K562 (cell line): Measurements from ENCODE around the gene NRSN2. TPM values are rescaled to one million over a fixed set of nuclear protein-coding genes. Genes with fewer than 3 reads are reported as not detected.

Source experiments
- ATAC-seq: fragments of 200-7000 bp; cut with Tn5 transposase; 3 replicates; pipeline ENCODE4 v1.9.1; 2020; ENCODE audit warnings: moderate library complexity
- BruUV-seq: library from RNA; stranded (reverse); fragments of 400-500 nt; replicated peaks from 2 replicates; lab custom pipeline; 2021; lab: Mats Ljungman, UMichigan
- CTCF ChIA-PET: fragments of 300-600 bp; formaldehyde crosslinking; extraction: SDS; loops from one replicate; lab custom pipeline; 2021; ENCODE audit warnings: low intra/inter-chr PET ratio; lab: Yijun Ruan, JAX
- POLR2A ChIA-PET: fragments of 300-600, 350-650 bp; sonication (Branson Sonifier 250); formaldehyde crosslinking; extraction: SDS; loops from one replicate; lab custom pipeline; 2021; ENCODE audit warnings: antibody characterized with exemption, inconsistent platforms; lab: Yijun Ruan, JAX
- DNase-seq, 4 experiments: peaks; one replicate each; pipeline versions ENCODE4 v3.0.0 to v3.0.0-alpha.2; 2011 to 2018; ENCODE audit warnings: low spot score in 3 of 4, mixed read lengths in 3 of 4; ENCODE audit errors: extremely low read depth in 1 of 4
- FAIRE-seq: peaks from 2 replicates; lab custom pipeline; 2011; peaks lifted over from hg19 to GRCh38; lab: Jason Lieb, UNC
- H2AFZ ChIP-seq: 2 replicates; pipeline ENCODE4 v1.6.0; 2011; ENCODE audit warnings: low read depth, low read length, control low read depth, inconsistent platforms
- H3K27ac ChIP-seq: fragments of 200-600 bp; 3 replicates; pipeline ENCODE4 v1.8.0; 2011; ENCODE audit warnings: low read depth, mild to moderate bottlenecking, control low read depth, inconsistent platforms, low read length, moderate library complexity, mixed read lengths; ENCODE audit errors: extremely low read depth
- H3K27me3 ChIP-seq, 2 experiments: fragments of 300-600 bp in 1 of 2; 2 replicates in 1 of 2; 3 replicates in 1 of 2; pipeline versions ENCODE4 v1.6.0 to v1.8.0; 2011; ENCODE audit warnings: inconsistent platforms in 2 of 2, low read length in 2 of 2, mild to moderate bottlenecking in 1 of 2, mixed read lengths in 1 of 2, moderate library complexity in 1 of 2; ENCODE audit not compliant: control insufficient read depth in 2 of 2, insufficient read depth in 2 of 2
- H3K36me3 ChIP-seq: fragments of 300-600 bp; 3 replicates; pipeline ENCODE4 v1.8.0; 2011; ENCODE audit warnings: mild to moderate bottlenecking, low read length, inconsistent platforms; ENCODE audit not compliant: control insufficient read depth, insufficient read depth
- H3K4me1 ChIP-seq, 2 experiments: fragments of 200-600 bp in 1 of 2; replicated peaks in 1 of 2; 2 replicates in 1 of 2; 3 replicates in 1 of 2; pipeline versions ENCODE4 v1.5.1 to v1.8.0; 2011; ENCODE audit warnings: inconsistent platforms in 2 of 2, low read length in 2 of 2, mild to moderate bottlenecking in 1 of 2, mixed read lengths in 1 of 2, moderate library complexity in 1 of 2; ENCODE audit not compliant: control insufficient read depth in 2 of 2, insufficient read depth in 2 of 2
- H3K4me2 ChIP-seq: 2 replicates; pipeline ENCODE4 v1.6.1; 2011; ENCODE audit warnings: low read length, control low read depth, inconsistent platforms, mixed read lengths; ENCODE audit not compliant: insufficient read depth
- H3K4me3 ChIP-seq: fragments of 200-600 bp; sonication (generic), shearing (Covaris generic); 2 replicates; pipeline ENCODE4 v1.5.1; 2016; ENCODE audit warnings: control low read depth, inconsistent platforms
- H3K79me2 ChIP-seq: fragments of 200-600 bp; 3 replicates; pipeline ENCODE4 v1.8.0; 2011; ENCODE audit warnings: low read length, inconsistent platforms; ENCODE audit not compliant: control insufficient read depth, insufficient read depth
- H3K9ac ChIP-seq, 2 experiments: 2 replicates each; pipeline versions ENCODE4 v1.6.0 to v1.6.1; 2011; ENCODE audit warnings: low read depth in 2 of 2, low read length in 2 of 2, control low read depth in 1 of 2, inconsistent platforms in 1 of 2, mild to moderate bottlenecking in 1 of 2, mixed read lengths in 1 of 2; ENCODE audit not compliant: insufficient read depth in 1 of 2
- H3K9me1 ChIP-seq: one replicate; pipeline ENCODE4 v1.6.0; 2011; ENCODE audit warnings: inconsistent platforms, mild to moderate bottlenecking, low read length, moderate library complexity; ENCODE audit not compliant: control insufficient read depth, insufficient read depth
- H3K9me3 ChIP-seq: replicated peaks from 2 replicates; pipeline ENCODE4 v1.5.1; 2011; ENCODE audit warnings: low read depth, low read length, inconsistent platforms; ENCODE audit not compliant: control insufficient read depth, insufficient read depth
- H4K20me1 ChIP-seq: replicated peaks from 2 replicates; pipeline ENCODE4 v1.6.1; 2011; ENCODE audit warnings: low read length, inconsistent platforms, mixed read lengths; ENCODE audit not compliant: control insufficient read depth, insufficient read depth
- EHMT2 ChIP-seq: fragments of 450-650 bp; IDR thresholded peaks from 2 replicates; pipeline ENCODE4 v1.6.1; 2018; ENCODE audit warnings: antibody characterized with exemption
- HCFC1 ChIP-seq: IDR thresholded peaks from 2 replicates; pipeline ENCODE4 v1.6.1; 2012; ENCODE audit warnings: low read depth, low read length, improper control_type of control experiment
- IRF9 ChIP-seq: fragments of 450-650 bp; IDR thresholded peaks from 2 replicates; pipeline ENCODE4 v1.6.1; 2016; ENCODE audit warnings: missing biosample characterization, missing genetic modification characterization
- KLF6 ChIP-seq: fragments of 250-450 bp; sonication (Bioruptor Pico); IDR thresholded peaks from 2 replicates; pipeline ENCODE4 v1.4.0; 2020; ENCODE audit warnings: mild to moderate bottlenecking, moderate library complexity, borderline replicate concordance
- PHF8 ChIP-seq: fragments of 200-600 bp; sonication (generic); IDR thresholded peaks from 2 replicates; pipeline ENCODE4 v1.6.1; 2012; ENCODE audit warnings: mixed run types, mild to moderate bottlenecking, inconsistent platforms, low read length, moderate library complexity, borderline replicate concordance
- SPI1 ChIP-seq: IDR thresholded peaks from 2 replicates; pipeline ENCODE4 v1.6.1; 2011; ENCODE audit warnings: low read depth, low read length, control low read depth, borderline replicate concordance
- TARDBP ChIP-seq: fragments of 450-650 bp; IDR thresholded peaks from 2 replicates; pipeline ENCODE4 v1.6.1; 2016
- TCFL5 ChIP-seq: fragments of 250-450 bp; sonication (Bioruptor Pico); conservative IDR thresholded peaks from 2 replicates; pipeline ENCODE4 v1.6.1; 2021; ENCODE audit warnings: mild to moderate bottlenecking, moderate library complexity, matching md5 sums
- UBTF ChIP-seq, 2 experiments: IDR thresholded peaks; 2 replicates each; pipeline ENCODE4 v1.6.1; 2012; ENCODE audit warnings: improper control_type of control experiment in 2 of 2, low read depth in 2 of 2, low read length in 2 of 2, borderline replicate concordance in 1 of 2
- ZBTB17 ChIP-seq: fragments of 450-650 bp; formaldehyde crosslinking; IDR thresholded peaks from 2 replicates; pipeline ENCODE4 v1.4.0; 2020; ENCODE audit warnings: mild to moderate bottlenecking
- ZNF12 ChIP-seq: sonication (generic); formaldehyde crosslinking; IDR thresholded peaks from 2 replicates; pipeline ENCODE4 v1.4.0; 2020; ENCODE audit warnings: mild to moderate bottlenecking, missing genetic modification reagents
- ZNF253 ChIP-seq: fragments of 250-450 bp; sonication (Bioruptor Pico); conservative IDR thresholded peaks from 2 replicates; pipeline ENCODE4 v1.6.1; 2021; ENCODE audit warnings: mild to moderate bottlenecking
- ZNF717 ChIP-seq: fragments of 250-450 bp; sonication (Bioruptor Pico); IDR thresholded peaks from 2 replicates; pipeline ENCODE4 v1.5.0; 2021
- WGBS: fragments of 100-300 bp; shearing (Covaris generic); methylation state at CpG from one replicate; pipeline ENCODE4 v1.1.6; 2016; ENCODE audit warnings: low coverage, mixed read lengths; ENCODE audit not compliant: insufficient coverage; ENCODE audit errors: missing lambda C conversion rate; 5-methylcytosine and 5-hydroxymethylcytosine counted together
- in situ Hi-C: fragments of 300-500 bp; cut with MboI; formaldehyde crosslinking; loops from 4 replicates; pipeline ENCODE4 v1.15.0; 2018; ENCODE audit warnings: inconsistent platforms, mixed read lengths
- intact Hi-C: fragments of 100-400 bp; cut with micrococcal nuclease; formaldehyde crosslinking; loops from 2 replicates; pipeline ENCODE4 v1.14.2; 2022
- polyA plus RNA-seq, 8 experiments: library from polyadenylated mRNA; depleted of rRNA in 4 of 8; stranded (reverse) in 5 of 8; unstranded in 3 of 8; fragments of >200 nt; fragmentation: Nextera tagmentation in 2 of 8; fragmentation: Illumina TruSeq in 1 of 8; extraction: Ambion mirVana in 2 of 8; extraction: Trizol in 1 of 8; gene quantifications; 2 replicates each; pipeline versions ENCODE4 v1.2.1 to v1.2.3, GENCODE V29; 2011 to 2014; ENCODE audit warnings: inconsistent platforms in 1 of 8, missing spikeins in 1 of 8
- total RNA-seq, 7 experiments: library from RNA; depleted of rRNA in 6 of 7; stranded (reverse); fragments of >200 nt in 6 of 7; fragmentation: Illumina TruSeq in 2 of 7; extraction: Trizol in 2 of 7; gene quantifications; 2 replicates each; pipeline versions ENCODE4 v1.2.1 to v1.2.3, GENCODE V29; 2011 to 2021; ENCODE audit warnings: low replicate concordance in 1 of 7
- TF ChIP-seq, protein P1 (sequence below): sonication (generic); formaldehyde crosslinking; IDR thresholded peaks from 2 replicates; pipeline ENCODE4 v1.8.1; 2023; ENCODE audit warnings: mild to moderate bottlenecking, missing genetic modification reagents

NRSN2 gene
- total and polyA plus RNA-seq, 9 of the 15 experiments (the other 6 are each of a cell fraction or from before 2014, with no cell fraction given) = 7.5 to 29.7 (median 11.1) TPM

DNA sequence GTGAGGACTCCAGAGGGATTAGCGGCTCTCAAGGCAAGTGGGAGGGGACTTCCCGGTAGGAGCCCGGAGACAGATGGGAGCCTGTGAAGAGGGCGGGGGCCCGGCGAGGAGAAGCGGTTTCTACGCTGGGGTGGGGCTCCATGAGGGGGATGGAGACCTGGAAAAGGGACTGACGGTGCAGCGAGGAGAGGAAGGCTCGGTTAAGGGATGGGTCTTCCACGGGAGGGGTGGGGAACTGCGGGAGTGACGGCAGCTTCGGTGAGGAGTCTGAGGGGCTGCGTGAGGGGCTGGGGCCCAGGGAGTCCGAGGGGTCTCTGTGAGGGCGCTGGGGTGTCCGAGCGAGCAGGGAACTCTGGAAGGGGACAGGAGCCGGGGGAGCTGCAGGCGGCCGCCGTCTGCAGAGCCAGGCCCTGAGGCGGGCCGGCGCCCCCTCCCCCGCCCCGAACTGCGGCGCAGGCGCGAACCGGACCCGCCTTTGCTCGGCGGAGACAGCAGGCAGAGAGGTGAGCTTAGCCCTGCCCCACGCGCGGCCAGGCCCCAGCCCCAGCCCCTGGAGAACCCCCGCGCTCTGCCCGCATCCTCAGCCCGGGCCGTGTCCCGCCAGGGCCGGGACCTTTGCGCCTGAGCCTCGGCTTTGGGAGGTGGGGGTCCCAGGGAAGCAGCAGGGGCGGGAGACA lies at the start of gene NRSN2 (continued):
- TF ChIP-seq SPI1 (0 out of 2 replicates have a peak, but pooled peaks have one; percentile 2), PHF8 (peak; percentile 29; the same call in 1 of the 2 replicates), ZNF253 (CRISPR knock-in tag) (no peak), TCFL5 (CRISPR knock-in tag) (no peak)

- H3K27me3 ChIP-seq = no peaks in the 10 kb centered on the region
- H3K36me3 ChIP-seq = peaks cover 25% of the 10 kb centered on the region; the same call in 2 of the 3 replicates
- DNase-seq (peak; percentile 48 to 70 (median 62)), FAIRE-seq (peak; percentile 73), ATAC-seq (peak; percentile 56)
- H3K9ac ChIP-seq = peak overlapping the region; percentile 91 to 92
- intact Hi-C loops (loop anchor here (2.0 kb wide), 1 partner anchor 27 kb away; the partner anchor contains the start of gene SOX12), in situ Hi-C loops (no loop called here)
- no peaks in the 10 kb centered on the region for H3K9me3 ChIP-seq
- peak overlapping the region; percentile 90 for H3K4me3 ChIP-seq
- ChIA-PET CTCF (no interaction called here), POLR2A (interaction anchor here (0.6 to 2.5 kb wide), 8 partner anchors 9 to 320 kb away, joined by 3 to 9 read pairs (median 4); partner anchors contain the start of gene DEFB129)
- peak overlapping the region; percentile 63 for H2AFZ ChIP-seq
- BruUV-seq = no TSS peak
- H3K4me2 ChIP-seq = peak overlapping the region; percentile 95
- no peaks in the 10 kb centered on the region for H3K9me1 ChIP-seq
- H3K79me2 ChIP-seq = peaks cover 47% of the 10 kb centered on the region
- H3K4me1 ChIP-seq = peaks cover 21 to 22% of the 10 kb centered on the region in 2 experiments; a peak in 4 of 5 replicates
- H3K27ac ChIP-seq = peak overlapping the region; percentile 93
- peaks cover 13% of the 10 kb centered on the region for H4K20me1 ChIP-seq
- 0% methylated on average over 45 of the region's 75 CpGs for WGBS
- no peak for TF ChIP-seq ZNF717 (CRISPR knock-in tag)
- TF ChIP-seq ZNF12 (CRISPR knock-in tag) = 0 out of 2 replicates have a peak, but pooled peaks have one; percentile 3
- 0 out of 2 replicates have a peak, but pooled peaks have one; percentile 13 for TF ChIP-seq HCFC1
- no peak for TF ChIP-seq EHMT2
- no peak for TF ChIP-seq KLF6 (CRISPR knock-in tag)
- TF ChIP-seq IRF9 (tag) = no peak
- TF ChIP-seq TARDBP = no peak
- TF ChIP-seq, protein P1, sequence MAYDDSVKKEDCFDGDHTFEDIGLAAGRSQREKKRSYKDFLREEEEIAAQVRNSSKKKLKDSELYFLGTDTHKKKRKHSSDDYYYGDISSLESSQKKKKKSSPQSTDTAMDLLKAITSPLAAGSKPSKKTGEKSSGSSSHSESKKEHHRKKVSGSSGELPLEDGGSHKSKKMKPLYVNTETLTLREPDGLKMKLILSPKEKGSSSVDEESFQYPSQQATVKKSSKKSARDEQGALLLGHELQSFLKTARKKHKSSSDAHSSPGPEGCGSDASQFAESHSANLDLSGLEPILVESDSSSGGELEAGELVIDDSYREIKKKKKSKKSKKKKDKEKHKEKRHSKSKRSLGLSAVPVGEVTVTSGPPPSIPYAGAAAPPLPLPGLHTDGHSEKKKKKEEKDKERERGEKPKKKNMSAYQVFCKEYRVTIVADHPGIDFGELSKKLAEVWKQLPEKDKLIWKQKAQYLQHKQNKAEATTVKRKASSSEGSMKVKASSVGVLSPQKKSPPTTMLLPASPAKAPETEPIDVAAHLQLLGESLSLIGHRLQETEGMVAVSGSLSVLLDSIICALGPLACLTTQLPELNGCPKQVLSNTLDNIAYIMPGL (CRISPR knock-in tag) = peak; percentile 39; the same call in 1 of the 2 replicates
- peak in 1 of 2 experiments; percentile 30; a peak in 1 of 4 replicates for TF ChIP-seq UBTF (IDR thresholded peaks at IDR 0.05; ENCODE audit: borderline replicate concordance in 1 of 2, low read depth in 2 of 2, low read length in 2 of 2)
- TF ChIP-seq ZBTB17 = no peak
Measured at GRCh38 chr20:297925-298775, 48.8 kb upstream of the NRSN2 start.
